H9 (cell line): ENCODE measurements around the gene ASTN2. TPM values are rescaled to one million over a fixed set of nuclear protein-coding genes. Genes with fewer than 3 reads are reported as not detected.

Source experiments
- DNase-seq: peaks from one replicate; pipeline ENCODE4 v3.0.0-alpha.2; 2017
- H2AFZ ChIP-seq: one replicate; pipeline ENCODE4 v1.6.1; 2013; ENCODE audit warnings: mild to moderate bottlenecking, low read length, control low read depth, moderate library complexity
- H2AK5ac ChIP-seq: 2 replicates; pipeline ENCODE4 v1.6.1; 2013; ENCODE audit warnings: low read length, control low read depth, mixed read lengths; ENCODE audit not compliant: insufficient read length
- H2BK120ac ChIP-seq: one replicate; pipeline ENCODE4 v1.6.1; 2013; ENCODE audit warnings: low read depth, mild to moderate bottlenecking, low read length, control low read depth, inconsistent platforms; ENCODE audit not compliant: poor library complexity, severe bottlenecking
- H2BK12ac ChIP-seq: 2 replicates; pipeline ENCODE4 v1.6.1; 2013; ENCODE audit warnings: low read length, control low read depth, mixed read lengths, low read depth; ENCODE audit not compliant: insufficient read length
- H2BK15ac ChIP-seq: 2 replicates; pipeline ENCODE4 v1.6.1; 2013; ENCODE audit warnings: low read depth, low read length, control low read depth
- H2BK20ac ChIP-seq: one replicate; pipeline ENCODE4 v1.6.1; 2013; ENCODE audit warnings: low read depth, mild to moderate bottlenecking, low read length, control low read depth, inconsistent platforms; ENCODE audit not compliant: poor library complexity, severe bottlenecking
- H2BK5ac ChIP-seq: 2 replicates; pipeline ENCODE4 v1.6.1; 2013; ENCODE audit warnings: low read length, control low read depth, mixed read lengths; ENCODE audit not compliant: insufficient read length
- H3K14ac ChIP-seq: 2 replicates; pipeline ENCODE4 v1.6.1; 2013; ENCODE audit warnings: low read length, control low read depth; ENCODE audit not compliant: insufficient read depth
- H3K18ac ChIP-seq: 2 replicates; pipeline ENCODE4 v1.6.1; 2013; ENCODE audit warnings: low read depth, mild to moderate bottlenecking, mixed read lengths, low read length, control low read depth; ENCODE audit not compliant: insufficient read length
- H3K23ac ChIP-seq: 2 replicates; pipeline ENCODE4 v1.6.1; 2013; ENCODE audit warnings: low read length, control low read depth, mixed read lengths, low read depth; ENCODE audit not compliant: insufficient read length
- H3K23me2 ChIP-seq: 2 replicates; pipeline ENCODE4 v1.6.1; 2013; ENCODE audit warnings: low read depth, mild to moderate bottlenecking, mixed read lengths, low read length, control low read depth; ENCODE audit not compliant: insufficient read length, poor library complexity, severe bottlenecking
- H3K27ac ChIP-seq: 2 replicates; pipeline ENCODE4 v1.5.1; 2013; ENCODE audit warnings: low read length, control low read depth, mixed read lengths, low read depth; ENCODE audit not compliant: insufficient read length
- H3K27me3 ChIP-seq: 2 replicates; pipeline ENCODE4 v1.6.1; 2013; ENCODE audit warnings: low read length, control low read depth, inconsistent platforms; ENCODE audit not compliant: insufficient read depth
- H3K4ac ChIP-seq: 2 replicates; pipeline ENCODE4 v1.6.1; 2013; ENCODE audit warnings: low read depth, mild to moderate bottlenecking, control low read depth, inconsistent platforms, low read length, moderate library complexity
- H3K4me1 ChIP-seq: 2 replicates; pipeline ENCODE4 v1.6.1; 2013; ENCODE audit warnings: low read length, control low read depth, inconsistent platforms; ENCODE audit not compliant: insufficient read depth
- H3K4me2 ChIP-seq: 2 replicates; pipeline ENCODE4 v1.6.1; 2013; ENCODE audit warnings: low read length, control low read depth, mixed read lengths; ENCODE audit not compliant: insufficient read length, insufficient read depth
- H3K56ac ChIP-seq: 2 replicates; pipeline ENCODE4 v1.6.1; 2013; ENCODE audit warnings: low read depth, mild to moderate bottlenecking, mixed read lengths, low read length, control low read depth; ENCODE audit not compliant: insufficient read length
- H3K79me1 ChIP-seq: 2 replicates; pipeline ENCODE4 v1.6.1; 2013; ENCODE audit warnings: low read depth, mild to moderate bottlenecking, moderate library complexity, low read length, control low read depth, inconsistent platforms; ENCODE audit not compliant: insufficient read depth, poor library complexity, severe bottlenecking
- H3K79me2 ChIP-seq: 2 replicates; pipeline ENCODE4 v1.6.1; 2013; ENCODE audit warnings: low read length, control low read depth, inconsistent platforms; ENCODE audit not compliant: insufficient read depth
- H3K9ac ChIP-seq: 2 replicates; pipeline ENCODE4 v1.6.1; 2013; ENCODE audit warnings: low read length, control low read depth, mixed read lengths; ENCODE audit not compliant: insufficient read length; ENCODE audit errors: extremely low read depth
- H3K9me3 ChIP-seq: one replicate; pipeline ENCODE4 v1.6.1; 2013; ENCODE audit warnings: low read depth, low read length, inconsistent platforms; ENCODE audit not compliant: control insufficient read depth
- H3T11ph ChIP-seq: one replicate; pipeline ENCODE4 v1.6.1; 2013; ENCODE audit warnings: mild to moderate bottlenecking, low read length, control low read depth, inconsistent platforms
- H4K20me1 ChIP-seq: one replicate; pipeline ENCODE4 v1.6.1; 2013; ENCODE audit not compliant: control insufficient read depth, insufficient read length, insufficient read depth
- H4K5ac ChIP-seq: 2 replicates; pipeline ENCODE4 v1.6.1; 2013; ENCODE audit warnings: low read depth, mild to moderate bottlenecking, mixed read lengths, low read length, control low read depth; ENCODE audit not compliant: insufficient read length
- H4K8ac ChIP-seq: replicated peaks from 2 replicates; pipeline ENCODE4 v1.6.1; 2013; ENCODE audit warnings: low read length, control low read depth, mixed read lengths, low read depth; ENCODE audit not compliant: insufficient read length
- H4K91ac ChIP-seq: 2 replicates; pipeline ENCODE4 v1.6.1; 2013; ENCODE audit warnings: low read depth, mild to moderate bottlenecking, moderate library complexity, mixed read lengths, low read length, control low read depth; ENCODE audit not compliant: insufficient read length
- H3K27ac Mint-ChIP-seq, 3 experiments: 2 replicates in 2 of 3; 3 replicates in 1 of 3; pipeline ENCODE4 v1.8.0; 2020 to 2021; ENCODE audit warnings: mixed read lengths in 3 of 3, mild to moderate bottlenecking in 1 of 3, moderate library complexity in 1 of 3
- H3K27me3 Mint-ChIP-seq: 2 replicates; pipeline ENCODE4 v1.8.0; 2021; ENCODE audit warnings: low read depth, mild to moderate bottlenecking, moderate library complexity, mixed read lengths
- H3K36me3 Mint-ChIP-seq, 3 experiments: 2 replicates in 2 of 3; 3 replicates in 1 of 3; pipeline ENCODE4 v1.8.0; 2020 to 2021; ENCODE audit warnings: low read depth in 3 of 3, mixed read lengths in 3 of 3; ENCODE audit not compliant: insufficient read depth in 1 of 3
- H3K4me1 Mint-ChIP-seq, 2 experiments: 2 replicates each; pipeline ENCODE4 v1.8.0; 2020; ENCODE audit warnings: mixed read lengths in 2 of 2
- H3K4me3 Mint-ChIP-seq, 2 experiments: 2 replicates in 1 of 2; 3 replicates in 1 of 2; pipeline ENCODE4 v1.8.0; 2020 to 2021; ENCODE audit warnings: mild to moderate bottlenecking in 2 of 2, mixed read lengths in 2 of 2, moderate library complexity in 1 of 2
- H3K9me3 Mint-ChIP-seq, 2 experiments: 2 replicates in 1 of 2; 3 replicates in 1 of 2; pipeline ENCODE4 v1.8.0; 2020; ENCODE audit warnings: mild to moderate bottlenecking in 2 of 2, mixed read lengths in 2 of 2, moderate library complexity in 1 of 2
- CTCF ChIP-seq: fragments of 200-600 bp; sonication (generic); conservative IDR thresholded peaks from 3 replicates; pipeline ENCODE4 v1.8.0; 2021; ENCODE audit warnings: antibody characterized with exemption, mild to moderate bottlenecking
- WGBS: extraction: QIAGEN DNeasy Blood & Tissue Kit; methylation state at CpG from one replicate; pipeline ENCODE4 v1.1.7; 2013; ENCODE audit warnings: missing lambda C conversion rate, low lambda C conversion rate, mixed read lengths; ENCODE audit not compliant: insufficient read length; ENCODE audit errors: extremely low coverage; 5-methylcytosine and 5-hydroxymethylcytosine counted together
- total RNA-seq: library from RNA; stranded (reverse); gene quantifications from 2 replicates; pipeline ENCODE4 v1.2.1, GENCODE V29; 2021

ASTN2 gene
- total RNA-seq, 1 experiment from 2014 or later: 9.7 TPM

GRCh38 chr9:116935149-116935897 lies 479.5 kb downstream of the ASTN2 start:
- H3K9me3 Mint-ChIP-seq: no peaks in the 10 kb centered on the region; a peak in 1 of 5 replicates
- Histone ChIP-seq H3K79me1 (no peaks in the 10 kb centered on the region), H3K56ac (no peak overlapping the region), H2BK20ac (no peak overlapping the region), H3K9me3 (no peaks in the 10 kb centered on the region), H2BK5ac (no peak overlapping the region), H2BK15ac (no peak overlapping the region), H2BK12ac (no peak overlapping the region), H4K8ac (no peak overlapping the region), H4K91ac (no peak overlapping the region), H3K4me2 (no peak overlapping the region), H2AFZ (no peak overlapping the region), H2BK120ac (no peak overlapping the region), H4K5ac (no peak overlapping the region), H3K23ac (no peak overlapping the region), H3K4ac (no peak overlapping the region), H4K20me1 (no peaks in the 10 kb centered on the region), H3K4me1 (no peaks in the 10 kb centered on the region; the same call in 1 of the 2 replicates), H3K23me2 (no peaks in the 10 kb centered on the region), H3K27ac (no peak overlapping the region), H2AK5ac (no peak overlapping the region), H3T11ph (no peak overlapping the region), H3K79me2 (no peaks in the 10 kb centered on the region), H3K18ac (no peak overlapping the region), H3K9ac (no peak overlapping the region), H3K14ac (no peak overlapping the region), H3K27me3 (no peaks in the 10 kb centered on the region)
- WGBS: no CpG with 5 or more reads among the region's 5 CpGs
- H3K4me3 Mint-ChIP-seq: no peak overlapping the region
- TF ChIP-seq CTCF: no peak
- no peak overlapping the region for H3K27ac Mint-ChIP-seq
- no peaks in the 10 kb centered on the region for H3K27me3 Mint-ChIP-seq
- DNase-seq: no peak
- H3K36me3 Mint-ChIP-seq: peaks cover 0 to 3% (median 0%) of the 10 kb centered on the region in 3 experiments; a peak in 3 of 7 replicates
- peaks cover 18% of the 10 kb centered on the region in 2 experiments for H3K4me1 Mint-ChIP-seq
